PC-3 (cell line): ENCODE results near the gene TNIP3.

ENCODE experiments used
- CTCF ChIP-seq: fragments of 300-600 bp; sonication (generic); conservative IDR thresholded peaks from 2 replicates; pipeline ENCODE4 v1.5.1; 2017; ENCODE audit warnings: antibody characterized with exemption, low read depth, mild to moderate bottlenecking, low read length
- EZH2 ChIP-seq: fragments of 300-600 bp; sonication (generic); IDR thresholded peaks from one replicate; pipeline ENCODE4 v1.6.1; 2017; ENCODE audit warnings: antibody characterized with exemption, mild to moderate bottlenecking, low read length; ENCODE audit not compliant: unreplicated experiment

- TF ChIP-seq CTCF (no peak), EZH2 (no peak)
Observed at GRCh38 chr4:121183361-121183760, 19.2 kb upstream of the TNIP3 start.
